Measurements from ENCODE around the gene ATL1.

Gene ATL1

GRCh38 chr14:50666772-50667683, 107.1 kb downstream of the ATL1 start:
- DNase-seq: peak; percentile 42 to 74
- Histone ChIP-seq H3K27ac (peak overlapping the region; percentile 95 to 98), H3K9me3 (no peaks in the 10 kb centered on the region), H3K4me3 (peak overlapping the region; percentile 77 to 78), H3K4me1 (peaks cover 0 to 44% (median 9%) of the 10 kb centered on the region in 4 donors), H3K27me3 (no peaks in the 10 kb centered on the region), H3K36me3 (peaks cover 6 to 14% (median 7%) of the 10 kb centered on the region in 3 donors)
- TF ChIP-seq CTCF (IDR thresholded peaks at IDR 0.05): no peak
- intact Hi-C loops (cut with DNase I; ENCODE audit: low total_unique reads): loop anchor here (5.0 kb wide), 1 partner anchor 90 kb away; no protein-coding TSS in a partner anchor

GRCh38 chr14:50667684-50667995, 107.7 kb downstream of the ATL1 start:
- no peak for TF ChIP-seq CTCF (IDR thresholded peaks at IDR 0.05)
- peak in 1 of 2 donors; percentile 67 for DNase-seq
- Histone ChIP-seq H3K9me3 (no peaks in the 10 kb centered on the region), H3K4me1 (peaks cover 0 to 37% (median 9%) of the 10 kb centered on the region in 4 donors), H3K36me3 (peaks cover 6 to 12% (median 7%) of the 10 kb centered on the region in 3 donors), H3K4me3 (peak overlapping the region; percentile 77 to 78), H3K27me3 (no peaks in the 10 kb centered on the region), H3K27ac (peak overlapping the region; percentile 95 to 98)
- intact Hi-C loops (cut with DNase I; ENCODE audit: low total_unique reads): loop anchor here (5.0 kb wide), 1 partner anchor 90 kb away; no protein-coding TSS in a partner anchor

GRCh38 chr14:50667996-50668825, 108.3 kb downstream of the ATL1 start, which contains the start of gene SAV1:
Gene SAV1 (minus strand): TSS chr14:50668306. CDS start chr14:50667967, 339 bp downstream.
- Histone ChIP-seq H3K9me3 (no peaks in the 10 kb centered on the region), H3K27me3 (no peaks in the 10 kb centered on the region), H3K4me3 (peak within 1 kb of the TSS; percentile 77 to 78), H3K27ac (peak within 1 kb of the TSS; percentile 95 to 98), H3K4me1 (peaks cover 0 to 36% (median 9%) of the 10 kb centered on the region in 4 donors), H3K36me3 (peaks cover 6 to 12% (median 7%) of the 10 kb centered on the region in 3 donors)
- DNase-seq: peak; percentile 82 to 91
- intact Hi-C loops (cut with DNase I; ENCODE audit: low total_unique reads): loop anchor here (5.0 kb wide), 1 partner anchor 89 kb away; no protein-coding TSS in a partner anchor
- peak in 1 of 2 experiments; percentile 6 for TF ChIP-seq CTCF (IDR thresholded peaks at IDR 0.05)

- DNase-seq: no peak
- H3K9me3 ChIP-seq: no peaks in the 10 kb centered on the region
- H3K27me3 ChIP-seq: no peaks in the 10 kb centered on the region
- peaks cover 0 to 30% (median 7%) of the 10 kb centered on the region in 4 donors for H3K4me1 ChIP-seq
- TF ChIP-seq CTCF (IDR thresholded peaks at IDR 0.05): no peak
- peak overlapping the region; percentile 77 to 78 for H3K4me3 ChIP-seq
- H3K36me3 ChIP-seq: peaks cover 6 to 10% (median 7%) of the 10 kb centered on the region in 3 donors
- intact Hi-C loops (cut with DNase I; ENCODE audit: low total_unique reads): loop anchor here (5.0 kb wide), 1 partner anchor 89 kb away; no protein-coding TSS in a partner anchor
- H3K27ac ChIP-seq: peak overlapping the region; percentile 95 to 98
These were observed 108.8 kb downstream of the ATL1 start for GRCh38 chr14:50668826-50669143.

- intact Hi-C loops (cut with DNase I; ENCODE audit: low total_unique reads): loop anchor here (5.0 kb wide), 1 partner anchor 88 kb away; no protein-coding TSS in a partner anchor
- H3K4me1 ChIP-seq: peaks cover 0 to 23% (median 5%) of the 10 kb centered on the region in 4 donors
- H3K27ac ChIP-seq: peak overlapping the region in 1 of 2 donors; percentile 95
- no peak for DNase-seq
- H3K4me3 ChIP-seq: no peak overlapping the region
- H3K9me3 ChIP-seq: no peaks in the 10 kb centered on the region
- H3K27me3 ChIP-seq: no peaks in the 10 kb centered on the region
- no peak for TF ChIP-seq CTCF (IDR thresholded peaks at IDR 0.05)
- peaks cover 3 to 5% (median 3%) of the 10 kb centered on the region in 3 donors for H3K36me3 ChIP-seq
These were observed 109.6 kb downstream of the ATL1 start for GRCh38 chr14:50669441-50669986.

All from tibial artery (tissue), 4 donors.